HL-60 (cell line): Measurements from ENCODE around the gene ADAMTSL5.
A peak's percentile ranks its signal among the peaks of the same experiment; 100 is the strongest.

Experiments used
- DNase-seq, 2 experiments: peaks; one replicate each; pipeline ENCODE4 v3.0.0-alpha.2; 2010 to 2020; ENCODE audit warnings: low read depth in 1 of 2, low spot score in 1 of 2
- H3K27ac ChIP-seq: fragments of 250-450 bp; sonication (Bioruptor Pico); replicated peaks from 2 replicates; pipeline ENCODE4 v1.5.1; 2020; ENCODE audit warnings: mild to moderate bottlenecking, moderate library complexity
- H3K27me3 ChIP-seq: fragments of 250-450 bp; sonication (Bioruptor Pico); 2 replicates; pipeline ENCODE4 v1.5.1; 2021; ENCODE audit warnings: mild to moderate bottlenecking, moderate library complexity; ENCODE audit not compliant: insufficient read depth, poor library complexity, severe bottlenecking
- H3K4me3 ChIP-seq: replicated peaks from 2 replicates; pipeline ENCODE4 v1.5.1; 2011; ENCODE audit warnings: mild to moderate bottlenecking, control low read depth, low read length; ENCODE audit not compliant: insufficient read depth
- CTCF ChIP-seq: IDR thresholded peaks from one replicate; pipeline ENCODE4 v1.5.1; 2011; ENCODE audit warnings: low read length, control low read depth, inconsistent platforms; ENCODE audit not compliant: insufficient read depth
- GABPA ChIP-seq: IDR thresholded peaks from 2 replicates; pipeline ENCODE4 v1.6.1; 2012; ENCODE audit warnings: low read depth
- POLR2AphosphoS5 ChIP-seq: IDR thresholded peaks from 2 replicates; pipeline ENCODE4 v1.6.1; 2012; ENCODE audit warnings: low read depth
- SPI1 ChIP-seq: IDR thresholded peaks from 2 replicates; pipeline ENCODE4 v1.6.1; 2012; ENCODE audit warnings: low read depth, mild to moderate bottlenecking, borderline replicate concordance
- TF ChIP-seq, protein P1 (sequence below): IDR thresholded peaks from 2 replicates; pipeline ENCODE4 v1.6.1; 2012; ENCODE audit warnings: low read depth; ENCODE audit not compliant: insufficient replicate concordance

Gene ADAMTSL5

DNA sequence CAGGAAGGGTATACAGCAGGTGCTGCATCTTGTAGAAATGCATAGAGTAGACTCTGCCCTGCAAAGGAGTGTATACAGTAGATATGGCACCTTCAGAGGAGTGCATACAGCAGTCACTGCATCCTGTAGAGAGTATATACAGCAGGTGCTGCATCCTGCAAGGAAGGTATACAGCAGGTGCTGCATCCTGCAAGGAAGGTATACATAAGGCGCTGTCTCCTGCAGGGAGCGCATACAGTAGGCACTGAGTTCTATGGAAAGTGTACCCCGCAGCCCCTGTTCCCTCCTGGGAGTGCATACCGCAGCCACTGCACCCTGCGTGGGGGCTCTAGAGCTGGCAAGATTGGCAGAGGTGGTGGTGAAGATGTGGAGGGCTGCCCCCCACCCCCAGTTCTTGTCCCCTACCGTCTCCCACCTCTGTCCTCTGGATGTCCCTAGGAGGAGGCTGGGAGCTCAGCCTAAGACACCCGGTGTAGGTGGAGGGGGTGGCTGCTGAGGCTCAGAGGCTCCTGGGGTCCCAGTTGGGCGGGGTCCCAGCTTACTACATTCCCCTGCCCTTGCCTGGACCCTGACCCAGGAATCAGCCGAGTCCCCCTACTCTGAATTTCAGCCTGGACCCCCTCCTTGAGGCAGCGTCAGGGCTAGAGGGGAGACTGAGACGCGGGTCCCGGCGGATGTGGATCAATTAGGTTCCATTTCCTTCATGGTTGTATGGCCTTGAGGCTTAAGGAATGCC, 2.3 kb upstream of the ADAMTSL5 start:
- TF ChIP-seq, protein P1, sequence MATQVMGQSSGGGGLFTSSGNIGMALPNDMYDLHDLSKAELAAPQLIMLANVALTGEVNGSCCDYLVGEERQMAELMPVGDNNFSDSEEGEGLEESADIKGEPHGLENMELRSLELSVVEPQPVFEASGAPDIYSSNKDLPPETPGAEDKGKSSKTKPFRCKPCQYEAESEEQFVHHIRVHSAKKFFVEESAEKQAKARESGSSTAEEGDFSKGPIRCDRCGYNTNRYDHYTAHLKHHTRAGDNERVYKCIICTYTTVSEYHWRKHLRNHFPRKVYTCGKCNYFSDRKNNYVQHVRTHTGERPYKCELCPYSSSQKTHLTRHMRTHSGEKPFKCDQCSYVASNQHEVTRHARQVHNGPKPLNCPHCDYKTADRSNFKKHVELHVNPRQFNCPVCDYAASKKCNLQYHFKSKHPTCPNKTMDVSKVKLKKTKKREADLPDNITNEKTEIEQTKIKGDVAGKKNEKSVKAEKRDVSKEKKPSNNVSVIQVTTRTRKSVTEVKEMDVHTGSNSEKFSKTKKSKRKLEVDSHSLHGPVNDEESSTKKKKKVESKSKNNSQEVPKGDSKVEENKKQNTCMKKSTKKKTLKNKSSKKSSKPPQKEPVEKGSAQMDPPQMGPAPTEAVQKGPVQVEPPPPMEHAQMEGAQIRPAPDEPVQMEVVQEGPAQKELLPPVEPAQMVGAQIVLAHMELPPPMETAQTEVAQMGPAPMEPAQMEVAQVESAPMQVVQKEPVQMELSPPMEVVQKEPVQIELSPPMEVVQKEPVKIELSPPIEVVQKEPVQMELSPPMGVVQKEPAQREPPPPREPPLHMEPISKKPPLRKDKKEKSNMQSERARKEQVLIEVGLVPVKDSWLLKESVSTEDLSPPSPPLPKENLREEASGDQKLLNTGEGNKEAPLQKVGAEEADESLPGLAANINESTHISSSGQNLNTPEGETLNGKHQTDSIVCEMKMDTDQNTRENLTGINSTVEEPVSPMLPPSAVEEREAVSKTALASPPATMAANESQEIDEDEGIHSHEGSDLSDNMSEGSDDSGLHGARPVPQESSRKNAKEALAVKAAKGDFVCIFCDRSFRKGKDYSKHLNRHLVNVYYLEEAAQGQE: no peak
- no peak for TF ChIP-seq GABPA
- no peak for TF ChIP-seq SPI1
- no peak for TF ChIP-seq CTCF

DNA sequence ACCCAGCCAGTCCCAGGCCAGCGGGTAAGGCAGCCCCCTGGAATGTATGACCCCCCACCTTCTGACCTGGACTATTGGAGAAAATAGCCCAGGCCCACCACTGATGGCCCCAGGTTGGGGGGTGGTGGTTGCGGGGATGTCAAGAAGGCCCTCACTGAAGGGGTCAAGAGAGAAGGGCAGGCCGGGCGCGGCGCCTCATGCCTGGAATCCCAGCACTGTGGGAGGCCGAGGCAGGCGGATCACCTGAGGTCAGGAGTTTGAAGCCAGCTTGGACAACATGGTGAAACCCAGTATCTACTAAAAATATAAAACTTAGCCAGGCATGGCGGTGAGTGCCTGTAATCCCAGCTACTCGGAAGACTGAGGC, 1.5 kb upstream of the ADAMTSL5 start:
- H3K27ac ChIP-seq: no peak overlapping the region
- no peak overlapping the region for H3K4me3 ChIP-seq
- DNase-seq: no peak
- peaks cover 24% of the 10 kb centered on the region for H3K27me3 ChIP-seq
- no peak for TF ChIP-seq POLR2AphosphoS5
- TF ChIP-seq, protein P1: no peak
- TF ChIP-seq CTCF: no peak
- no peak for TF ChIP-seq GABPA
- no peak for TF ChIP-seq SPI1

More for the DNA sequence above, 2.3 kb upstream of the ADAMTSL5 start:
- no peak overlapping the region for H3K27ac ChIP-seq
- peaks cover 22% of the 10 kb centered on the region for H3K27me3 ChIP-seq
- H3K4me3 ChIP-seq: no peak overlapping the region
- DNase-seq: no peak

DNA sequence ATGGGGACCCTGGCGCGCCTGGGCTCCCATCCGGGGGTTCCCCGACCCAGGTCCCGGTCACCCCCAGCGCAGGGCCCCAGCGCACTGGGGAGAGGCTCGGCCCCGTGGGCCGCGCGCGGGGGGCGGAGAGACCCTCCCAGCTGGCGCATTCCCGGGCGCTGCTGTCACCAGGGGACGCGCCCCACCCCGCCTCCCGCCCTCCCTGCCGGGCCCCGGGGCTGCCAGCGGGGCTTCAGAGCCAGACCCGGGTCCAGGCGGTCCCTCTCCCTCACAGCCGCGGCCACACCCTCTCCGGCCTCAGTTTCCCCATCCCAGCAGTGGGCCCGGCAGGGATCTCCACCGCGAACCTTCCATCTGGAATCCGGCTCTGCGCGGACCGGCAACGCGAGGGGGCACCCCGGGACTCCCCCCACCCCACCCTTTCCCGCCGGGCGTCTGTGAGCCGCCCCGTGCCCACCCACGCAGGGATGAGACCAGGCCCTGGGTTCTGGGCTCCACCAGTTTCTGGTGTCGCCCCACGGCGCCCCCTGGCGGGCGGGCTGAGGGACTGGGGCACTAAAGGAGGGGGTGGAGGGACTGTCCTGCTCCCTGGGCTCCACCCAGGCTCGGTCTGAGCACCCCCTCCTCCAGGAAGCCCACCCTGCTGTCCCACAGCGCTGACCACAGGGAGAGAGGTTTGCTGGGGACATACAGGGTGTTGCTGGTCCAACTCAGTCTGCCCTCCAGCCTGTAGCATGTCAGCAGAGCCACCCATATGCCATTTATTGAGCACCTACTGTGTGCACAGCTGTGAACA, 878 bp upstream of the ADAMTSL5 start:
- peak; percentile 34 to 52 for DNase-seq
- TF ChIP-seq, protein P1: no peak
- TF ChIP-seq POLR2AphosphoS5 (no peak), CTCF (peak; percentile 54), SPI1 (no peak), GABPA (no peak)
- Histone ChIP-seq H3K4me3 (no peak overlapping the region; the same call in 1 of the 2 replicates), H3K27me3 (peaks cover 24% of the 10 kb centered on the region), H3K27ac (no peak overlapping the region)
